Caco-2 (cell line): ENCODE measurements around the gene CCDC188. TPM values are rescaled to one million over a fixed set of nuclear protein-coding genes. Genes with fewer than 3 reads are reported as not detected.

Experiments
- BruUV-seq: library from RNA; stranded (reverse); fragments of 400-500 nt; replicated peaks from 2 replicates; lab custom pipeline; 2021; lab: Mats Ljungman, UMichigan
- CTCF ChIA-PET: fragments of 300-600 bp; sonication (Branson Sonifier 250); formaldehyde crosslinking; loops from one replicate; lab custom pipeline; 2022; ENCODE audit warnings: antibody characterized with exemption; lab: Charles Lee
- POLR2A ChIA-PET: fragments of 300-600 bp; sonication (Branson Sonifier 250); formaldehyde crosslinking; loops from one replicate; lab custom pipeline; 2022; ENCODE audit warnings: antibody characterized with exemption; lab: Charles Lee
- DNase-seq, 2 experiments: peaks; one replicate each; pipeline versions ENCODE4 v3.0.0 to v3.0.0-alpha.2; 2020 to 2022
- H3K27me3 ChIP-seq: replicated peaks from 2 replicates; pipeline ENCODE4 v1.6.0; 2011; ENCODE audit warnings: low read length; ENCODE audit not compliant: control insufficient read depth, insufficient read depth
- H3K36me3 ChIP-seq: 2 replicates; pipeline ENCODE4 v1.5.1; 2011; ENCODE audit warnings: low read length; ENCODE audit not compliant: control insufficient read depth, insufficient read depth
- H3K4me1 ChIP-seq: fragments of 250-450 bp; sonication (Bioruptor Pico); 2 replicates; pipeline ENCODE4 v1.5.1; 2020; ENCODE audit warnings: mild to moderate bottlenecking
- H3K4me3 ChIP-seq: 2 replicates; pipeline ENCODE4 v1.5.1; 2011; ENCODE audit warnings: low read depth, mild to moderate bottlenecking, control low read depth, low read length
- H3K9me3 ChIP-seq: fragments of 250-450 bp; sonication (Bioruptor Pico); 2 replicates; pipeline ENCODE4 v1.5.1; 2020; ENCODE audit warnings: mild to moderate bottlenecking, moderate library complexity
- H3K27ac Mint-ChIP-seq: one replicate; pipeline ENCODE4 v1.8.0; 2022; ENCODE audit warnings: mixed read lengths; ENCODE audit not compliant: unreplicated experiment
- H3K27me3 Mint-ChIP-seq: one replicate; pipeline ENCODE4 v1.8.0; 2022; ENCODE audit warnings: mixed read lengths; ENCODE audit not compliant: insufficient read depth, unreplicated experiment
- H3K36me3 Mint-ChIP-seq: one replicate; pipeline ENCODE4 v1.8.0; 2022; ENCODE audit warnings: mild to moderate bottlenecking, mixed read lengths; ENCODE audit not compliant: insufficient read depth, unreplicated experiment
- H3K4me1 Mint-ChIP-seq: one replicate; pipeline ENCODE4 v1.8.0; 2022; ENCODE audit warnings: low read depth, mixed read lengths; ENCODE audit not compliant: unreplicated experiment
- H3K4me3 Mint-ChIP-seq: one replicate; pipeline ENCODE4 v1.8.0; 2022; ENCODE audit warnings: mild to moderate bottlenecking, moderate library complexity, mixed read lengths; ENCODE audit not compliant: unreplicated experiment
- H3K9me3 Mint-ChIP-seq: one replicate; pipeline ENCODE4 v1.8.0; 2022; ENCODE audit warnings: mixed read lengths; ENCODE audit not compliant: unreplicated experiment
- intact Hi-C: fragments of 100-400 bp; cut with micrococcal nuclease; formaldehyde crosslinking; loops from one replicate; pipeline ENCODE4 v1.10.0; 2022; ENCODE audit not compliant: unreplicated experiment
- total RNA-seq: library from RNA; stranded (reverse); gene quantifications from 2 replicates; pipeline ENCODE4 v1.2.3, GENCODE V29; 2022
- TF ChIP-seq, protein P1 (sequence below), 2 experiments: fragments of 200-600 bp in 1 of 2; IDR thresholded peaks; 1 replicate in 1 of 2; 2 replicates in 1 of 2; pipeline versions ENCODE4 v1.5.1 to v1.8.0; 2011 to 2022; ENCODE audit warnings: antibody characterized with exemption in 1 of 2, control low read depth in 1 of 2, inconsistent platforms in 1 of 2, low read depth in 1 of 2, low read length in 1 of 2, mild to moderate bottlenecking in 1 of 2, moderate library complexity in 1 of 2; ENCODE audit not compliant: insufficient read depth in 1 of 2, severe bottlenecking in 1 of 2, unreplicated experiment in 1 of 2

The CCDC188 gene
- total RNA-seq, 1 experiment from 2014 or later: not detected

DNA sequence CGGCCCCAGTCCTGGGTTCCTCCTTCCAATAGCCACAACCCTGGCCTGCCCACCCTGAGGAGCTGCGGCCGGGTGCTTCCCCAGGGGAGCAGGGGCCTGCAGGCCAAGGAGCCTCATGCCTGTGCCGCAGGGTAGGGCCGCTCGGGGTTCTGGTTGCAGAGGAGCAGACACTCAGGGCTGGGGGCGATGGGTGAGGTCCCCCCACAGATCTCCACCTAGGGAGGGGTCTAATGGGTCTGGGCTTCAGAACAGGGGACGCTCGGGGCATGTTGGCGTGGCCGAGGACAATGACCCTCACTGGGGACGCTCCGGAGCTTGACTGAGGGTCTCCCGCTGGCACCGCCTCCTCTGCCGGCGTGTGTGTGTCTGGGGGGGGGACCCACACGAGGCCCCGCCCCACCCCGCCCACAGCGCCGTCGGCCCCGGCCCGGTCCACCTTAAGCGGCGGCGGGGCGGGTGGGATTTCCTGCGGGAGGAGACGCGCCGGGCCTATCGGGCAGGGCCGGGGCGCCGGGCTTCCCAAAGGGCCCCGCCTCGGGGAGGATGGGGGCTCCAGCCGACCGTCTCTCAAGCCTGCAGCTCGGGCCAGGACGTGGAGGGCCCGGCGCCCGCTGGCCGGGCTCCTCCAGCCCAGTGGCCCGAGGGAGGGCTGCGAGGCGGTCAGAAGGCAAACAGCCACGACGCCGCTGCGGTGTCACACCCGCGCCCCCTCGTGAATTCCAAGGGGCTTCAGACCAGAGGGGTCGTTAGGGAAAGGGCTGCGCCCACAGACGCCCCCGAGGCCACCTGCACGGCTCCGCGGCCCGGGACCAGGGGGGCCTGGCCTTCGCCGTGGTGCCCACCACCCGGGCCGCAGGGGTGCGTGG is 19.9 kb downstream of the CCDC188 start:
- H3K4me1 ChIP-seq: no peaks in the 10 kb centered on the region
- TF ChIP-seq, protein P1, sequence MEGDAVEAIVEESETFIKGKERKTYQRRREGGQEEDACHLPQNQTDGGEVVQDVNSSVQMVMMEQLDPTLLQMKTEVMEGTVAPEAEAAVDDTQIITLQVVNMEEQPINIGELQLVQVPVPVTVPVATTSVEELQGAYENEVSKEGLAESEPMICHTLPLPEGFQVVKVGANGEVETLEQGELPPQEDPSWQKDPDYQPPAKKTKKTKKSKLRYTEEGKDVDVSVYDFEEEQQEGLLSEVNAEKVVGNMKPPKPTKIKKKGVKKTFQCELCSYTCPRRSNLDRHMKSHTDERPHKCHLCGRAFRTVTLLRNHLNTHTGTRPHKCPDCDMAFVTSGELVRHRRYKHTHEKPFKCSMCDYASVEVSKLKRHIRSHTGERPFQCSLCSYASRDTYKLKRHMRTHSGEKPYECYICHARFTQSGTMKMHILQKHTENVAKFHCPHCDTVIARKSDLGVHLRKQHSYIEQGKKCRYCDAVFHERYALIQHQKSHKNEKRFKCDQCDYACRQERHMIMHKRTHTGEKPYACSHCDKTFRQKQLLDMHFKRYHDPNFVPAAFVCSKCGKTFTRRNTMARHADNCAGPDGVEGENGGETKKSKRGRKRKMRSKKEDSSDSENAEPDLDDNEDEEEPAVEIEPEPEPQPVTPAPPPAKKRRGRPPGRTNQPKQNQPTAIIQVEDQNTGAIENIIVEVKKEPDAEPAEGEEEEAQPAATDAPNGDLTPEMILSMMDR (IDR thresholded peaks at IDR 0.05; ENCODE audit: insufficient read depth in 1 of 2, low read depth in 1 of 2, low read length in 1 of 2, severe bottlenecking in 1 of 2, unreplicated experiment in 1 of 2): no peak
- Mint-ChIP-seq H3K27ac (no peak overlapping the region), H3K9me3 (no peaks in the 10 kb centered on the region), H3K27me3 (no peaks in the 10 kb centered on the region), H3K4me3 (peak overlapping the region; percentile 62), H3K4me1 (no peaks in the 10 kb centered on the region), H3K36me3 (peaks cover 48% of the 10 kb centered on the region)
- BruUV-seq: no TSS peak
- intact Hi-C loops: no loop called here
- ChIA-PET POLR2A (no interaction called here), CTCF (no interaction called here)
- peak; percentile 68 to 70 for DNase-seq
- no peaks in the 10 kb centered on the region; the same call in 1 of the 2 replicates for H3K36me3 ChIP-seq
- no peaks in the 10 kb centered on the region for H3K9me3 ChIP-seq
- H3K4me3 ChIP-seq: peak overlapping the region; percentile 88
- H3K27me3 ChIP-seq: no peaks in the 10 kb centered on the region

DNA sequence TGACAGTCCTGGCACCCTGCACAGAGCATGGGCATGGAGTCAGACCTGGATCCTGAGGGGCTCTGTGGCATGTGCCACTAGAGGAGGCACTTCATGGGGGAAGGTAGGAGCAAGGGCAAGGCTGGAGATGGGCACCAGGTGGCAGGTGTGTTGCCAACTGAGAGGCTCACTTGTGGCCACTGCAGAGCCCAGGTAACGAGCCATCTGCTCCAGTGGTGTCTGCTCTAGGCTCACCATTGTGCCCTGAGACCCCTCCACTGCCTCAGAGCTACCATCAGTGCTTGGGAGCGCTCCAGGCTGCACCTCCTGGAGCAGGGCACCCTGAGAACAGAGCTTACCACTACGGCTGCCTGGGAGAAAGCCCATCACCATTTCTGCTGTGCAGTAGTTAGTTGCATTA is 20.5 kb downstream of the CCDC188 start:
- no peaks in the 10 kb centered on the region for H3K27me3 Mint-ChIP-seq
- BruUV-seq: no TSS peak
- H3K9me3 Mint-ChIP-seq: no peaks in the 10 kb centered on the region
- Histone ChIP-seq H3K36me3 (no peaks in the 10 kb centered on the region; the same call in 1 of the 2 replicates), H3K4me1 (no peaks in the 10 kb centered on the region), H3K9me3 (no peaks in the 10 kb centered on the region), H3K27me3 (no peaks in the 10 kb centered on the region), H3K4me3 (no peak overlapping the region)
- ChIA-PET CTCF (no interaction called here), POLR2A (interaction anchor here (2.4 kb wide), 1 partner anchor 13 kb away, joined by 7 read pairs; the partner anchor contains the start of gene TRMT2A)
- no peak overlapping the region for H3K27ac Mint-ChIP-seq
- no peak for DNase-seq
- H3K36me3 Mint-ChIP-seq: peaks cover 54% of the 10 kb centered on the region
- TF ChIP-seq, protein P1 (IDR thresholded peaks at IDR 0.05; ENCODE audit: insufficient read depth in 1 of 2, low read depth in 1 of 2, low read length in 1 of 2, severe bottlenecking in 1 of 2, unreplicated experiment in 1 of 2): no peak
- no peaks in the 10 kb centered on the region for H3K4me1 Mint-ChIP-seq
- peak overlapping the region; percentile 62 for H3K4me3 Mint-ChIP-seq
- intact Hi-C loops: no loop called here

DNA sequence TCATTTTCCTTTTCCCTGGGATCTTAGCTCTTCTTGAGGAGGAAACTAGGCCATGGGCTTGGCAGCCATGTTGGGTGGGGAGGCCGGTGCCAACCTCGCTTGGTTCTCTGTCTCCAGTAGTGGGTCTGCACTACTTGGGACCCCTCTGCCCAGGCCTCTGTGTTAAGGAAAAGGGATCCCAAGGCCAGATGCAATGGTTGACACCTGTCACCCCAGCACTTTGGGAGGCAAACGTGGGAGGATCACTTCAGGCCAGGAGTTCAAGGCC is 21.2 kb downstream of the CCDC188 start:
- H3K4me3 ChIP-seq: no peak overlapping the region

More for the DNA sequence above, 21.2 kb downstream of the CCDC188 start:
- Histone ChIP-seq H3K36me3 (no peaks in the 10 kb centered on the region; the same call in 1 of the 2 replicates), H3K9me3 (no peaks in the 10 kb centered on the region), H3K27me3 (no peaks in the 10 kb centered on the region), H3K4me1 (no peaks in the 10 kb centered on the region)
- CTCF ChIA-PET: interaction anchor here (1.2 kb wide), 1 partner anchor 12 kb away, joined by 5 read pairs; the partner anchor contains the start of gene TRMT2A
- TF ChIP-seq, protein P1 (IDR thresholded peaks at IDR 0.05; ENCODE audit: insufficient read depth in 1 of 2, low read depth in 1 of 2, low read length in 1 of 2, severe bottlenecking in 1 of 2, unreplicated experiment in 1 of 2): no peak
- Mint-ChIP-seq H3K36me3 (peaks cover 61% of the 10 kb centered on the region), H3K4me1 (no peaks in the 10 kb centered on the region), H3K9me3 (no peaks in the 10 kb centered on the region), H3K27ac (no peak overlapping the region), H3K27me3 (no peaks in the 10 kb centered on the region), H3K4me3 (no peak overlapping the region)
- no TSS peak for BruUV-seq
- POLR2A ChIA-PET: interaction anchor here (2.4 kb wide), 1 partner anchor 12 kb away, joined by 7 read pairs; the partner anchor contains the start of gene TRMT2A
- no peak for DNase-seq
- intact Hi-C loops: no loop called here
